ENCODE data around the gene NDE1.

GRCh38 chr16:15682105-15682570 lies 32.1 kb downstream of the NDE1 start:
- TF ChIP-seq, protein P1, sequence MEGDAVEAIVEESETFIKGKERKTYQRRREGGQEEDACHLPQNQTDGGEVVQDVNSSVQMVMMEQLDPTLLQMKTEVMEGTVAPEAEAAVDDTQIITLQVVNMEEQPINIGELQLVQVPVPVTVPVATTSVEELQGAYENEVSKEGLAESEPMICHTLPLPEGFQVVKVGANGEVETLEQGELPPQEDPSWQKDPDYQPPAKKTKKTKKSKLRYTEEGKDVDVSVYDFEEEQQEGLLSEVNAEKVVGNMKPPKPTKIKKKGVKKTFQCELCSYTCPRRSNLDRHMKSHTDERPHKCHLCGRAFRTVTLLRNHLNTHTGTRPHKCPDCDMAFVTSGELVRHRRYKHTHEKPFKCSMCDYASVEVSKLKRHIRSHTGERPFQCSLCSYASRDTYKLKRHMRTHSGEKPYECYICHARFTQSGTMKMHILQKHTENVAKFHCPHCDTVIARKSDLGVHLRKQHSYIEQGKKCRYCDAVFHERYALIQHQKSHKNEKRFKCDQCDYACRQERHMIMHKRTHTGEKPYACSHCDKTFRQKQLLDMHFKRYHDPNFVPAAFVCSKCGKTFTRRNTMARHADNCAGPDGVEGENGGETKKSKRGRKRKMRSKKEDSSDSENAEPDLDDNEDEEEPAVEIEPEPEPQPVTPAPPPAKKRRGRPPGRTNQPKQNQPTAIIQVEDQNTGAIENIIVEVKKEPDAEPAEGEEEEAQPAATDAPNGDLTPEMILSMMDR (IDR thresholded peaks at IDR 0.05): peak; percentile 42 to 70 (median 68)
- no peak for TF ChIP-seq POLR2A (IDR thresholded peaks at IDR 0.05)
